GM19468 (cell line): ENCODE results near the gene HYAL3.

Experiments
- ATAC-seq: cut with Tn5 transposase; IDR thresholded peaks from one replicate; pipeline ENCODE4 v1.9.1; 2021; ENCODE audit warnings: mild to moderate bottlenecking, moderate library complexity, moderate number of reproducible peaks; ENCODE audit not compliant: unreplicated experiment; ENCODE audit errors: extremely low read depth

The HYAL3 gene

GRCh38 chr3:50298836-50299637 is at the start of gene HYAL3, which contains the start of gene NAA80:
Gene HYAL3 (minus strand): TSS chr3:50299405. CDS start chr3:50295602, 3,803 bp downstream.
Gene NAA80 (minus strand): TSS chr3:50299405. CDS start chr3:50297463, 1,942 bp downstream.
- ATAC-seq = peak; percentile 69

GRCh38 chr3:50347187-50347813 is 48.1 kb upstream of the HYAL3 start:
- ATAC-seq = no peak

- no peak for ATAC-seq
These were observed 46.5 kb upstream of the HYAL3 start, which contains the start of gene ZMYND10 for GRCh38 chr3:50345586-50346234. Gene ZMYND10 (minus strand): TSS chr3:50345732. CDS start chr3:50345579, 153 bp downstream.

GRCh38 chr3:50345008-50345407 is 45.8 kb upstream of the HYAL3 start:
- ATAC-seq = no peak

GRCh38 chr3:50342813-50343633 is 43.8 kb upstream of the HYAL3 start:
- no peak for ATAC-seq

- no peak for ATAC-seq
These were observed 42.9 kb upstream of the HYAL3 start for GRCh38 chr3:50341996-50342650.

- ATAC-seq = no peak
These were observed 42.3 kb upstream of the HYAL3 start for GRCh38 chr3:50341537-50341936.

- ATAC-seq = no peak
These were observed 41.5 kb upstream of the HYAL3 start, which contains the start of gene RASSF1 for GRCh38 chr3:50340448-50341329. Gene RASSF1 (minus strand): TSS chr3:50340836. CDS start chr3:50340805, 31 bp downstream.

- no peak for ATAC-seq
These were observed 40.9 kb upstream of the HYAL3 start for GRCh38 chr3:50340147-50340447.

GRCh38 chr3:50339485-50340146 is 40.4 kb upstream of the HYAL3 start:
- no peak for ATAC-seq

- ATAC-seq = no peak
These were observed 39.8 kb upstream of the HYAL3 start for GRCh38 chr3:50338965-50339364.

GRCh38 chr3:50337175-50337861 is 38.1 kb upstream of the HYAL3 start:
- ATAC-seq = peak; percentile 64

GRCh38 chr3:50336452-50337174 is 37.4 kb upstream of the HYAL3 start:
- ATAC-seq = peak; percentile 4

GRCh38 chr3:50334339-50335075 is 35.3 kb upstream of the HYAL3 start:
- ATAC-seq = no peak

- ATAC-seq = no peak
These were observed 34.6 kb upstream of the HYAL3 start for GRCh38 chr3:50333744-50334328.

GRCh38 chr3:50331364-50331907 is 32.2 kb upstream of the HYAL3 start:
- no peak for ATAC-seq
